OCI-LY7 (cell line): Measurements from ENCODE around the gene TNFAIP8.

Experiments
- CTCF ChIP-seq: fragments of 200-600 bp; sonication (generic); conservative IDR thresholded peaks from 2 replicates; pipeline ENCODE4 v1.5.1; 2014; ENCODE audit warnings: mild to moderate bottlenecking, antibody characterized with exemption, low read length, moderate library complexity, mixed read lengths
- EZH2phosphoT487 ChIP-seq: fragments of 200-600 bp; sonication (generic); IDR thresholded peaks from 2 replicates; pipeline ENCODE4 v1.6.1; 2018; ENCODE audit warnings: low read depth, borderline replicate concordance, mild to moderate bottlenecking, mixed run types, antibody characterized with exemption, low read length, moderate library complexity, mixed read lengths

- TF ChIP-seq CTCF (no peak), EZH2phosphoT487 (no peak)
Observed at GRCh38 chr5:119347574-119347973, 8.2 kb upstream of the TNFAIP8 start.
